Stimulated activated CD8-positive, alpha-beta memory T cell treated with anti-CD3 and anti-CD28 coated beads, Interleukin-7, amount 100 ng/mL, for 1 hour (primary cell): ENCODE results near the gene C18orf63.
"Not testable (repeated sequence)": the region's sequence is repeated elsewhere in the genome, so short reads cannot be mapped to it uniquely, and the experiment has no call there.

ENCODE experiments used
- DNase-seq, 2 donors: peaks; one replicate each; pipeline ENCODE4 v3.0.0-alpha.2; 2020; ENCODE audit warnings: low read depth in 2 of 2

The C18orf63 gene

GRCh38 chr18:74315464-74316256 is at the start of gene C18orf63:
Gene C18orf63, plus strand, starts transcription at chr18:74315839. Its CDS starts 2,027 bp downstream, at chr18:74317866.
- DNase-seq = no peak

GRCh38 chr18:74266161-74266560 is 49.5 kb upstream of the C18orf63 start:
- DNase-seq = no peak

GRCh38 chr18:74268175-74268574 is 47.5 kb upstream of the C18orf63 start:
- DNase-seq = no peak

DNA sequence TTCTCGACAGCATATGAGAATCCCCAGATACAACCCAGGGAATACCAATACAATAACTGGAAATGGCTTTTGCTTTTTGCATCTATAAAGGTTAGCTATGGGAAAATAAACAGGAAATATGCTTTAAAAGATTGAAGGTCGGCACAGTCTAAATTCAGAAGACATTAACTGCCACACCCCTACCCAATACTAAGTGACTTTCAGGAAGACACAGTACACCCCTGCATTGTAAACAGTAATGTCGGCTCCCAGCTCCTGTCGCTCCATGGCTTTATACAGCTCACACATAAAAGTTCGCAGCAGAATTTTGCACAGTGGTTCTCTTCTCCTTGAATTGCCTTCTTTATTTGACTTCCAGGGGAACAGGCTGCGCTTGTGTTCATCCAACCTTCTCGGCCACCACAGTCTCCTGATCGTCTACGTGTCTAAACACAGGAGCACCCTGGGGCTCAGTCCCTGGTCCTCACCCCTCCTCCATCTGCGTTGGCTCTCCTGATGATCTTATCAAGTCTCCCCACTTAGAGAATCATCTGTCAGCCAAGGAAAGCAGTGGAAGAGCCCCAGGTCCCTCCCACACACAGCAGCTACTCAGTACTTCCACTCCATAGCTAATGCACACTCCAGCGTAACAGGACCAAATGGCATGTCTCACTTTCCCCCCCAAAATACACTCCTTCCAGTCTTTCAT is 46.6 kb upstream of the C18orf63 start:
- DNase-seq = no peak

DNA sequence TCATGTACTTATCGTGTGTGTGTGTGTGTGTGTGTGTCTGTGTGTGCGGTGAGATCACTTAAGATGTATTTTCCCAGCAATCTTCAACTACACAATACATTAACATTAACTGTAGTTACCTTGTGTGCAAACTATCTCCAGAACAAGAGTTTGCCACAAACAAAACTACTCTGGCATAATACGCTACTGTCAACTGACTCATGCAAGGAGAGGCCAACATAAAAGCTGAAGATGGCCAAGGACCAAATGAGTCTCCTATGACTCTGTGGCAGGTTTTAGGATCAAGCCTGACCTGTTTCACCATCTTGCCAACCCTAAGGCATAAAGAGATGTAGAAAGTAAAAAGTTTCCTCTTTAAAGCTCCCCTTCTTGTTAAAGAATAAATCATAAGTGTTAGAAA is 44.0 kb upstream of the C18orf63 start:
- no peak for DNase-seq

GRCh38 chr18:74273394-74273793 is 42.2 kb upstream of the C18orf63 start:
- DNase-seq = no peak

DNA sequence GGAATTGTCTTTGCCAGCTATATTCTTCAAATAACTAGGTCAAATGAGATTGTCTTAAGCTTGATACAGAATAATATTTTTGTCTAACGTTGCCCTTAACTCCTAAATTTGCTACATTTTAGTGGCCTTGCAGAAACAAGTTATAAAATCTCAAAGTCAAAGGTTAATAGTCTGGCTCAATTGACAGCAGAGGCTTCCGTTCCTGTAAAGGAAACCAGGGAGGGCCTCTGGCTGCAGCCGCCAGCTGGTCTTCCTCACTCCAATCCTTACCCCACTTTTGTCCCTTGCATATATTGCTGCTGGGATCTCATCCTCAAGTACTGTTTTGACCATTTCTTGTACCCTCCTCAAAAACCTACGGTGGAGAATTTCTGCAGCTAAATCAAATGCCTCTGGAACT is 40.9 kb upstream of the C18orf63 start:
- DNase-seq = no peak

DNA sequence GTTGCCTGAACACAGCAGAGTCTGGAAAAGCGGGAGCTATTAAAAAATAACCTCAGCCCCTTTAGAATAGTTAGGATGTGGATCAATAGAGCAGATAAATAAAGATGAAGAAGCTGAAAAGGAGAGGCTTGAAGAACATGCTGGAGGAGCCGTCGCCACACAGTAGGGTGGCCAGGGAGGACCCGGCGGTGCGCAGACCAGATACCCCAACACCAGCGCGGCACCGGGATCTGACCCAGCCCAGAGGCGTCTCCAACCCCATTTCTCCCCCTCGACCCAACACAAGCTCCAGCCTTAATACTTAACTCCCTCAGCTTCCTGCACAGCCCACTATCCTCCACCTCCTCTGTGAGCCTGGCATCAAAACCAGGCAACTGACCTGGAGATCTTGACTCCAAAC is 39.9 kb upstream of the C18orf63 start:
- no peak for DNase-seq

- DNase-seq = no peak
These were observed 39.0 kb upstream of the C18orf63 start for GRCh38 chr18:74276609-74277008.

DNA sequence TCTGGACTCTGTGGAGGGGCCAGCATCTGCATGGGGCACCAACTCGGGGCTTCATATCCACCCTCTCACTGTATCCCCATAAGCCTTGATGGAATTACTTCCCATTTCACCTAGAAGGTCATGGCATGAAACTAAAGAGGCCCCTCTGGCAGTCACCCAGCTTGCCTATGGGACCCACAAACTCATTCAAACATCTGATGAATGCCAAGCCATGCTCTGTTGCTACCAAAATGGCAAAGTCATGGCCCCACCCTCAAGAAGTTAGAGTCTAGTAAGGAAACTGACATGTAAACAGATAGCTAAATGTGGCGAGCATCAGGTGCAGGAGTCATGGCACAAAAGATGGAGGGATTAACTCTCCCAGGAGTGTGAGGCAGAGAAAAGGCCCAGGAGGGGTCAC is 38.3 kb upstream of the C18orf63 start:
- DNase-seq = no peak

- no peak for DNase-seq
These were observed 37.6 kb upstream of the C18orf63 start for GRCh38 chr18:74278058-74278457.

DNA sequence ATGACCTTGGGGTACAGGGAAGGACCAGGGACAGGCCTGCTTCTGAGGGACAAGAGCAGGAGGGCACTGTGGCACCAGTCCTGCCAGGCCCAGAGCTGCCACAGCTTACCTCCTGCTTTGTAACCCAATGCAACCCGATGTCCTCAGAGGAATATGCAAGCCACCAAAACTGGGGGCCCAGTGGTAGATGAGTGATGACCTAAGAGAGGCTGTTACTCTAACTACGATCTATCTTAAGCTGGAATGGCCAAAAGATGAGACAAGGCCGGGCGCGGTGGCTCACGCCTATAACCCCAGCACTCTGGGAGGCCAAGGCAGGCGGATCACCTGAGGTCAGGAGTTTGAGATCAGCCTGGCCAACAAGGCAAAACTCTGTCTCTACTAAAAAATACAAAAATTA is 36.7 kb upstream of the C18orf63 start:
- no peak for DNase-seq

DNA sequence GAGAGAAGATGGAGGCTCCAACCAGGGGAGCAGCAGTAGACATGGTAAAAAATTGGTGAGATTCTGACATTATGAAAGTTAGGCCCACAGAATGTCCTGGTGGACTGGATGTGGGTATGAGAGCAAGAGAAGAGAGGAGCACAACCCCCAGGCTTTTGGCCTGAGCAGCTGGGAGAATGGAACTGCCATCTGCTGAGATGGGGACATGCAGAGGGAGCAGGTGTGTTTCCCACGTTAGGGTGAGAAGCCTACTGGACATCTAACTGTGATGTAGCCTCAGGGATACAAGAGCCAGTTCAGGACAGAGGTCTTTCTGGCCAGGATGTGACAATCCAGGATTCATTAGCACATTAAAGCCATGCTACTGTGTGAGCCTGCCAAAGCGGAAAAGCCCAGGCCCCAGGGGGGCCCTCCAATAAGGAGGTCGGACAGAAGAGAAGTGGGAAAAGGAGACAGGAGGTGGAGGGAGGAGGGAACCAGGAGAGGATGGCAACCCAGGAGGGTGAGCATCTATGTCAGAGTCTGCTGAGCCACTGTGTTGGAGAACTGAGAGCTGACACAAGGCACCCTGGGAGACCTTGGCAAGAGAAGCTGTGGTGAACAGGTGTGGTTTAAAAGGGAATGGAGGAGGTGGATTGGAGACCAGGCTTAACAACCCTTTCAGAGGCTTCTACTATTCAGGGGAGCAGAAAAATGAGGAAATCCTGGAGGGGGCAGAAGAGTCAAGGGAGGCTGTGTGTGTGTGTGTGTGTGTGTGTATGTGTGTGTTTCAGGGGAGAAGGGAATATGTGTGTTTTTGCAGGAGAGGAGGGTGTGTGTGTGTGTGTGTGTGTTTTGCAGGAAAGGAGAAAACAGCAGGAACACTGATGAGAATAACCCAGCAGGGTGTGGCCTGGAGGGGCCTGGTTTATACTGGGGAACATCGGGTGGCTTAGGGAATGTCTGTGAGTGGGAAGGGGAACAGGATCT is 34.3 kb upstream of the C18orf63 start:
- DNase-seq = no peak

GRCh38 chr18:74281980-74282754 is 33.5 kb upstream of the C18orf63 start:
- DNase-seq = no peak

DNA sequence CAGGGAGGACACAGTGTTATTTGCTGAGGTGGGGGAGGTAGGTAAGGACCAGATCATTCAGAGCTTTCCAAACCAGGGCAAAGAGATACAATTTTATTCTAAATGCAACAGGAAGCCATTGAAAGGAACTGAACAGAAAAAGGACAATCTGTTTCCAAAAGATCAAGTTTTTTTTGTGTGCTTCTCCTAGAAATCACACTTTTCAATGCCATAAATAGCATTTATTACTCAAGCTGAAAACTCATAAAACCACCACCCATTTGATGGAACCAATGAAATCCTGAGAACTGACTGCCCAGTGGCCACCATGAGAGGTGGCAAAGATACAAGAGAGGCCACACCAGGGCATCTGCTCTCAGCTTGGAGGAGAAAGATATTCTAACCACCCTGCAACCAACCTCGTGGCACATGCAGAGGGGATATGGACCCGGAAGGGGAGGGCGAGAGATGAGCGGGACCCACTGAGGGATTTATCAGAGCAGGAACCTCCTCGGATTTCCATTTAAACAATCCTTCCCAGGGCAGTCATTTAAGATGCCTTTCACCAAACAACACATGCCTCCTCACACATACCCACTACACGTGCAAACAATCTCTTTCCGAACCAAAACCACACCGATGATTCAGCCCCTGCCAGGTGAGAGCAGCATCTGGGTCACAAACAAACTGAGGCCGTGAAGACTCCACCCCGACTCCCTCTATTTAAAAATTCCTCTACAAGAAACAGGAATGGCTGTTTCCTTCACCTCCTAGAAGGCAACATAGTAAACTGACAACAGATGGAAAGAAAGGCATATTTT is 32.7 kb upstream of the C18orf63 start:
- DNase-seq = no peak

DNA sequence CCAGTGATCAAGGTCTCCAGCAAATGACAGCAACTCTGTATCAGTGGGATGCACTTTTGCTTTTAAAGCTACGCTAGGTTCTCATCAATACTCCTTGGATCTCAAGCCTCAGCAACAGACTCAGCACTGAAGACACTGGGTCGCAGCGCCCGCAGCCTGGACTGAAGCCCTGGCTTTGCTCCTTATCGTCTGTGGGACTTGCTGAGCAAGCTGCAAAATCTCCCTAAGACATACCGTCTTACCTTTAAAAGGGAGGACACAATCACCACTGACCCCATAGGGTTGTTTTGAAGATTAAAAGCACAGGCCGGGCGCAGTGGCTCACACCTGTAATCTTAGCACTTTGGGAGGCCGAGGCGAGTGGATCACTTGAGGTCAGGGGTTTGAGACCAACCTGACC is 32.0 kb upstream of the C18orf63 start:
- DNase-seq = no peak

GRCh38 chr18:74284191-74284979 is 31.3 kb upstream of the C18orf63 start:
- DNase-seq = no peak

DNA sequence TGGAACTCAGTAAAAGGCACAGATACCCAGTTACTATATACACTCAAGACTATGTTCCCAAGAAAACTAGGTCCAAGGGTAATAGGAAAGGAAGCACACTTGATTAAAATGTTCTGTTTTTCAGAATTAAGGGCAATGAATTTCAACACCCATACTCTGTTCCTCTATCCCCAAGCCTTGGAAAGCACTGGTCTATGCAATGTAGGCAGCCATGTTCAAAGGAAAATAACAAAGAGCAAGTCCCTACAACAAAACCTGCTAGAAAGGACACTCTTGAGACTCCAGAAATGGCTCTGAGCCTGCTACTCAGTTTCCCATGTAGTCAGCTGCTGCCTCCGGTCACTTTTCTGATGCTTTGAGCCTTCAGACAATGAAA is 30.7 kb upstream of the C18orf63 start:
- DNase-seq = no peak

DNA sequence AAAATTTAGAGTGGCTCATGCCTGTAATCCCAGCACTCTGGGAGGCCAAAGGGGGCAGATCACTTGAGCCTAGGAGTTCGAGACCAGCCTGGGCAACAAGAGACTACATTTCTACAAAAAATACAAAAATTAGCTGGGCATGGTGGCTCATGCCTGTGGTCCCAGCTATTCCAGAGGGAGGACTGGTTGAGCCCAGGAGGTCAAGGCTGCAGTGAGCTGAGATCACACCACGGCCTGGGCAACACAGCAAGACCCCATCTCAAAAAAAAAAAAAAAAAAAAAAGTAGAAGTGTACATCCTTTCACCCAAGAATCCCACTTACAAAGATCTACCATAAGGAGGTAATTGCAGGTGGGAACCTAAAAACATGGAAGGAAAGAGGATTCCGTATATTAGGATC is 30.1 kb upstream of the C18orf63 start:
- DNase-seq = not testable (repeated sequence)
